Activated CD4-positive, CD25-positive, alpha-beta regulatory T cell treated with anti-CD3 and anti-CD28 coated beads, Interleukin-2, amount 50 U/mL, for 24 hours (primary cell): ENCODE data around the gene HLA-F.

Source experiments
- ATAC-seq, 2 donors: fragments of 150-1000 bp; cut with Tn5 transposase; one replicate each; pipeline ENCODE4 v1.10.0; 2021; ENCODE audit warnings: mild to moderate bottlenecking in 1 of 2, moderate library complexity in 1 of 2

HLA-F gene

DNA sequence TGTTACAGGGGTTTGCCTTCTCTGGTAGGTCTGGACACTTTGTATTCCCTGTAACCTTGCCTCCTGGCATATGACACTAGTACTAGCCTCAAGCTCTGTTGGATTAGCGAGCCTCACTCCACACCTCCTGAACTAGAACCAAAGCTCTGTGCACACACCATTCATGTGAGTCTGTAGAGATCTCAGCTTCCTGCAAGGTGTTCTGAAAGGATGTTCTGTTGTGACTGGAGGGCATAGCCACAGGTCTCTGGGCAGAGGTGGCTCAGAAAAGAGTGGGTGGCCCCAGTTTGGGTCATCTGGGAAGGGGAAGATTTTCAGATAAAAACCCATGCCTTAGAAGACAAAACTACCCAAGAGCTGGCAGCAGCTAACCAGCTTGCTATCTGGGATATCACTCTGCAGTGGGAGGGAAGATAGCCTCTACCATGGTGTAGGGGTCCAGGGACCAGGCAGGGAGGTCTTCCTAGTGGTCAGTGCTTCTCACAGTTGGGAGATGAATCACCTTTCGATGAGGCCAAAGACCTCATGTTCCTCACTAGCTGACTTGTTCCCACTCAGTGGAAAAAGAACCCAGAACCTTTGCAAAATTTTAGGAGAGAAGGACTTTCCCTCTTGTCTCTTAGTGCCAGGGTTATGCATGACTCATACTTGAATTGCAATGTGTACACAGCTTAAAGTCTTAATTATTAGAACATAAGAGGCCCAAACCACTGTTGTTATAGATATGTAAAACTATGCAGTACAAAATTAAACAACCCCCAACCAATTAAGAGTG lies 41.4 kb downstream of the HLA-F start:
- ATAC-seq, result no peak

DNA sequence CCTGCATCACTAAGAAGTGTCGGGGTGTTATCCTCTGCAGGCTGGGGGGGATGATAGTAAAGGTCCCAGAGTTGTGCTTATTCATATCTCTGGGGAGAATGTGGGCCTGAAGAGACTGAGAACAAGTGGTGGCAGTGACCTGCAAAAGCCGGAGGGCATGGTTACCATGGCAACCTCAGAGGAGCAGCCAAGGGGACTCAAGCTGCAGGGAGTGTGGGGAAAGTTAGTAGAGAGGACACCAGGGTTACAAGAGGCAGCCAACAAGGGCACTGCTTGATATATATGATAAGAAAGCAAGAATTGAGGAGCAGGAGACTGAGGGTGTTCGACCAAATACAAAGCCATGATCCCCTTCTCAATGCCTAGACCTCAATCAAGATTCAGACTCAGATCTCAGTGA lies 46.1 kb downstream of the HLA-F start:
- no peak for ATAC-seq

DNA sequence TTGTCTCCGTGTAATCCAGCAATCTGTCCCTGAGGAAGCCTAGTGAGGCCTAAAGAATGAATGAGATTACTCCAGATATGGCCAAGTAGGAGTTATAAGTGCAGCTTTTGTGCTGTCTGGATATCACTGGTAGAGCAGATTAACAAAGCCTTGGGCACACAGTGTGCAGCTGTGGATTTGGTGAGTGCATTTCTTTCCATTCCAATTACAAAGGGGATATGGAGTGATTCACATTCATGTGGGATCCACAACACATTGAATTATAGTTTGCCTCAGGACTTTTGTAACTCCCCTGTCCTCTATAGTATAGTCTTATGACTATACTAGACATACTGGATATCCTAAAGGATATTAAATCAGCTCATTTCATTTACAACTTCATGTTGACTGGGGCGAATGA lies 47.1 kb downstream of the HLA-F start:
- no peak for ATAC-seq

DNA sequence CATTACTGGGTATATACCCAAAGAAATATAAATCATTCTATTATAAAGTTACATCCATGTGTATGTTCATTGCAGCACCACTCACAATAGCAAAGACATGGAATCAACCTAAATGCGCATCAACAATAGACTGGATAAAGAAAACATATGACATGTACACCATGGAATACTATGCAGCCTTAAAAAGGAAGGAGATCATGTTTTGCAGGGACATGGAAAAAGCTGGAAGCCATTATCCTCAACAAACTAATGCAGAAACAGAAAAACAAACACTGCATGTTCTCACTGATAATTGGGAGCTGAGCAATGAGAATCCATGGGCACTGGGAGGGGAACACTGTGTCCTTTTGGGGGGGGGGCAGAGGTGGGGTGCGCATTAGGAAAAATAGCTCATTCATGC lies 53.5 kb downstream of the HLA-F start:
- no peak for ATAC-seq
